SK-N-MC (cell line): ENCODE data around the gene PEX5.

Source experiments
- EZH2 ChIP-seq: fragments of 200-600 bp; sonication (generic); IDR thresholded peaks from one replicate; pipeline ENCODE4 v1.6.1; 2017; ENCODE audit warnings: antibody characterized with exemption
- FOXP2 ChIP-seq: optimal IDR thresholded peaks from 2 replicates; pipeline ENCODE3; 2011; ENCODE audit warnings: mild to moderate bottlenecking, moderate library complexity; ENCODE audit not compliant: insufficient read depth; ENCODE audit errors: extremely low read length, control extremely low read depth
- POLR2AphosphoS5 ChIP-seq: IDR thresholded peaks from 2 replicates; pipeline ENCODE4 v1.6.1; 2012; ENCODE audit warnings: mild to moderate bottlenecking, low read depth, low read length, borderline replicate concordance

DNA sequence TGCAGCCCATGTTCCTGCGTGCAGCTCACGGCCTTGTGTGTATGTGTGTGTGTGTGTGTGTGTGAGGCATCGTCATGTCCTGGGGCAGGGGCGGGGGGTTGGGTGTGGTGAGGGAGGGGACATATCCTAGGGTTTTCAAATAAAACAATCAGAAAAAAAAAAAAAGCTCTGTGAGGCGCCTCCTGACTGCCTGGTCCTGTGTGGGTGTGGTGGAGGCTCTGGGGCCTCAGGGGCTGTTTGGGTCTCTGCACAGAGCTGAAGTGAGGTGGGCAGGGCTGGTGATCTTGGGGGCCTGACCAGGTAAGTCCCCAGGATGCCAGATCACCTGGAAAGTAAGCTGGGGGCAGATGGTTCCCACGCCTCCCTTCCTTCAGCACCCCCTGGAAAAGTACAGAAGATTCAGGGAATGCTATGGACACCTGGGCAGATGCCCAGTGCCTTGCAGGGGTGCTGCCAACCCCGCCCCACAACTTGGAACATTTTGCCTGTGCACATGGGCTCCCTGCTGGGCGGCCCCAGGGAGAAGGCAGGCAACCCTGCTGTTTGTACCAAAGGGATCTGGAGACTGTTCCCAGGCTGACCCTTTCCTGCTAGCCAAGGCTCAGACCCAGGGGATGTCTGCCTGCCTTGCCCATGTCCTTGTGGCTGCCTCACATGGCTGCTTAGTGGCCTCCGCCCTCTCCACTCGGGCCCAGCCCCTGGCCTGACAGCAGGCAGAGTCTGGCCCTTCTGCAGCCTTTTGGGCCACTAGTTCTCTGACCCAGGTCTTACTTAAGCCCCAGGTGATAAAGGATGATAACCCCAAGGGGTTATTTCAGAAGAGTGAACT, 30.5 kb upstream of the PEX5 start:
- no peak for TF ChIP-seq EZH2
- TF ChIP-seq FOXP2: no peak
- TF ChIP-seq POLR2AphosphoS5: no peak
